ENCODE measurements around the gene TRMT112.

DNA sequence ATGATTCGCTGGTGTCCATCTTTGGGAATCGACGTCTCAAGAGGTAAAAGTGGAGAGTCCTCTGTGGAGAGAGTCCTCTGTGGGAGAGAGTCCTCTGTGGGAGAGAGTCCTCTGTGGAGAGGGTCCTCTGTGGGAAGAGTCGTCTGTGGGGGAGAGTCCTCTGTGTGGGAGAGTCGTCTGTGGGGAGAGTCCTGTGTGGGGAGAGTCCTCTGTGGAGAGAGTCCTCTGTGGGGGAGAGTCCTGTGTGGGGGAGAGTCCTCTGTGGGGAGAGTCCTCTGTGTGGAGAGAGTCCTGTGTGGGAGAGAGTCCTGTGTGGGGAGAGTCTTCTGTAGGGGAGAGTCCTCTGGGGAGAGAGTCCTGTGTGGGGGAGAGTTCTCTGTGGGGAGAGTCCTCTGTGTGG, 3.7 kb upstream of the TRMT112 start:
- TF ChIP-seq POLR2A (IDR thresholded peaks at IDR 0.05) (no peak), EP300 (IDR thresholded peaks at IDR 0.05) (no peak), POLR2AphosphoS5 (IDR thresholded peaks at IDR 0.05) (no peak)
- TF ChIP-seq, protein P1, sequence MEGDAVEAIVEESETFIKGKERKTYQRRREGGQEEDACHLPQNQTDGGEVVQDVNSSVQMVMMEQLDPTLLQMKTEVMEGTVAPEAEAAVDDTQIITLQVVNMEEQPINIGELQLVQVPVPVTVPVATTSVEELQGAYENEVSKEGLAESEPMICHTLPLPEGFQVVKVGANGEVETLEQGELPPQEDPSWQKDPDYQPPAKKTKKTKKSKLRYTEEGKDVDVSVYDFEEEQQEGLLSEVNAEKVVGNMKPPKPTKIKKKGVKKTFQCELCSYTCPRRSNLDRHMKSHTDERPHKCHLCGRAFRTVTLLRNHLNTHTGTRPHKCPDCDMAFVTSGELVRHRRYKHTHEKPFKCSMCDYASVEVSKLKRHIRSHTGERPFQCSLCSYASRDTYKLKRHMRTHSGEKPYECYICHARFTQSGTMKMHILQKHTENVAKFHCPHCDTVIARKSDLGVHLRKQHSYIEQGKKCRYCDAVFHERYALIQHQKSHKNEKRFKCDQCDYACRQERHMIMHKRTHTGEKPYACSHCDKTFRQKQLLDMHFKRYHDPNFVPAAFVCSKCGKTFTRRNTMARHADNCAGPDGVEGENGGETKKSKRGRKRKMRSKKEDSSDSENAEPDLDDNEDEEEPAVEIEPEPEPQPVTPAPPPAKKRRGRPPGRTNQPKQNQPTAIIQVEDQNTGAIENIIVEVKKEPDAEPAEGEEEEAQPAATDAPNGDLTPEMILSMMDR (IDR thresholded peaks at IDR 0.05): no peak

All from upper lobe of left lung (tissue), 4 donors.